GM23338 (cell line): ENCODE results near the gene B3GNT9. TPM values are rescaled to one million over a fixed set of nuclear protein-coding genes. Genes with fewer than 3 reads are reported as not detected.

Experiments
- ATAC-seq: fragments of 200-7000 bp; cut with Tn5 transposase; 3 replicates; pipeline ENCODE4 v1.9.1; 2020
- DNase-seq: peaks from one replicate; pipeline ENCODE4 v3.0.0-alpha.2; 2015; ENCODE audit warnings: low spot score
- H2AFZ ChIP-seq: fragments of 200-600 bp; sonication (generic); 2 replicates; pipeline ENCODE4 v1.8.0; 2016; ENCODE audit warnings: antibody characterized with exemption, mild to moderate bottlenecking, moderate library complexity
- H3F3A ChIP-seq: fragments of 200-600 bp; sonication (generic); replicated peaks from 2 replicates; pipeline ENCODE4 v1.8.0; 2017; ENCODE audit warnings: antibody characterized with exemption, mixed run types, low read depth
- H3K27ac ChIP-seq: fragments of 200-600 bp; sonication (generic); 2 replicates; pipeline ENCODE4 v1.6.1; 2016; ENCODE audit warnings: low read depth
- H3K27me3 ChIP-seq: fragments of 200-600 bp; sonication (generic); 2 replicates; pipeline ENCODE4 v1.8.0; 2016; ENCODE audit warnings: mild to moderate bottlenecking, mixed run types, moderate library complexity; ENCODE audit not compliant: insufficient read depth
- H3K36me3 ChIP-seq: fragments of 200-600 bp; sonication (generic); 2 replicates; pipeline ENCODE4 v1.8.0; 2016; ENCODE audit warnings: mild to moderate bottlenecking; ENCODE audit not compliant: insufficient read depth
- H3K4me1 ChIP-seq: fragments of 200-600 bp; sonication (generic); 2 replicates; pipeline ENCODE4 v1.8.0; 2016; ENCODE audit warnings: mild to moderate bottlenecking, moderate library complexity; ENCODE audit not compliant: insufficient read depth
- H3K4me2 ChIP-seq: fragments of 200-600 bp; sonication (generic); 2 replicates; pipeline ENCODE4 v1.7.1; 2017; ENCODE audit warnings: mixed run types
- H3K4me3 ChIP-seq: fragments of 200-600 bp; sonication (generic); 2 replicates; pipeline ENCODE4 v1.6.1; 2016; ENCODE audit warnings: mixed run types
- H3K79me2 ChIP-seq: fragments of 200-600 bp; sonication (generic); replicated peaks from 2 replicates; pipeline ENCODE4 v1.8.0; 2017; ENCODE audit warnings: mild to moderate bottlenecking; ENCODE audit not compliant: insufficient read depth
- H3K9me2 ChIP-seq: fragments of 200-600 bp; sonication (generic); 2 replicates; pipeline ENCODE4 v1.8.0; 2017; ENCODE audit not compliant: insufficient read depth
- H4K20me1 ChIP-seq: fragments of 200-600 bp; sonication (generic); replicated peaks from 2 replicates; pipeline ENCODE4 v1.8.0; 2017; ENCODE audit warnings: mild to moderate bottlenecking; ENCODE audit not compliant: insufficient read depth
- H3K27ac Mint-ChIP-seq: 2 replicates; pipeline ENCODE4 v1.8.0; 2020; ENCODE audit warnings: inconsistent platforms, mild to moderate bottlenecking, moderate library complexity, mixed read lengths
- H3K27me3 Mint-ChIP-seq: 3 replicates; pipeline ENCODE4 v1.8.0; 2022; ENCODE audit warnings: low read depth, mild to moderate bottlenecking, moderate library complexity, mixed read lengths, inconsistent platforms; ENCODE audit not compliant: insufficient read depth, poor library complexity
- H3K36me3 Mint-ChIP-seq: 3 replicates; pipeline ENCODE4 v1.8.0; 2021; ENCODE audit warnings: low read depth, mild to moderate bottlenecking, inconsistent platforms, moderate library complexity, mixed read lengths
- H3K4me1 Mint-ChIP-seq: 3 replicates; pipeline ENCODE4 v1.8.0; 2020; ENCODE audit warnings: mild to moderate bottlenecking, inconsistent platforms, mixed read lengths
- H3K4me3 Mint-ChIP-seq: 3 replicates; pipeline ENCODE4 v1.8.0; 2021; ENCODE audit warnings: moderate library complexity, mild to moderate bottlenecking, inconsistent platforms, mixed read lengths
- H3K9me3 Mint-ChIP-seq: 3 replicates; pipeline ENCODE4 v1.8.0; 2020; ENCODE audit warnings: moderate library complexity, mild to moderate bottlenecking, inconsistent platforms, mixed read lengths
- CREB1 ChIP-seq: fragments of 250-450 bp; sonication (Bioruptor Pico); IDR thresholded peaks from 2 replicates; pipeline ENCODE4 v1.5.0; 2020; ENCODE audit warnings: low read depth, mild to moderate bottlenecking, moderate library complexity
- CTCF ChIP-seq, 2 experiments: fragments of 200-600 bp in 1 of 2; sonication (generic) in 1 of 2; conservative IDR thresholded peaks; 2 replicates each; pipeline versions ENCODE4 v1.5.1 to v1.6.1; 2016 to 2017; ENCODE audit warnings: antibody characterized with exemption in 2 of 2, low read depth in 2 of 2, mild to moderate bottlenecking in 2 of 2, moderate library complexity in 1 of 2
- ETS1 ChIP-seq: IDR thresholded peaks from 2 replicates; pipeline ENCODE4 v1.6.1; 2016; ENCODE audit warnings: antibody characterized with exemption
- EZH2phosphoT487 ChIP-seq: fragments of 200-600 bp; sonication (generic); IDR thresholded peaks from one replicate; pipeline ENCODE4 v1.8.1; 2018; ENCODE audit warnings: antibody characterized with exemption; ENCODE audit not compliant: unreplicated experiment
- REST ChIP-seq: IDR thresholded peaks from one replicate; pipeline ENCODE4 v1.6.1; 2018; ENCODE audit warnings: antibody characterized with exemption; ENCODE audit not compliant: unreplicated experiment
- STAT1 ChIP-seq: IDR thresholded peaks from one replicate; pipeline ENCODE4 v1.6.1; 2016; ENCODE audit warnings: antibody characterized with exemption; ENCODE audit not compliant: unreplicated experiment
- ZNF462 ChIP-seq: fragments of 250-450 bp; sonication (Bioruptor Pico); IDR thresholded peaks from 2 replicates; pipeline ENCODE4 v1.5.0; 2020; ENCODE audit warnings: mild to moderate bottlenecking, moderate library complexity
- polyA plus RNA-seq: library from polyadenylated mRNA; unstranded; fragments of >200 nt; fragmentation: Nextera tagmentation; extraction: Ambion mirVana; gene quantifications from 2 replicates; pipeline ENCODE4 v1.2.1, GENCODE V29; 2016
- total RNA-seq: library from RNA; depleted of rRNA; stranded (reverse); fragments of >200 nt; shearing (Covaris generic); gene quantifications from 2 replicates; pipeline ENCODE4 v1.2.3, GENCODE V29; 2014

B3GNT9 gene
- total and polyA plus RNA-seq, 2 experiments from 2014 or later, result 0.99 to 7.0 TPM

- TF ChIP-seq REST (no peak), EZH2phosphoT487 (no peak), CREB1 (CRISPR knock-in tag) (no peak), STAT1 (no peak), ZNF462 (no peak), ETS1 (no peak), CTCF (conservative IDR thresholded peaks at IDR 0.05; ENCODE audit: low read depth in 2 of 2) (no peak)
- ATAC-seq, result no peak
- Mint-ChIP-seq H3K4me3 (no peak overlapping the region), H3K9me3 (no peaks in the 10 kb centered on the region; the same call in 2 of the 3 replicates), H3K4me1 (peaks cover 19% of the 10 kb centered on the region), H3K27me3 (peaks cover 30% of the 10 kb centered on the region), H3K36me3 (no peaks in the 10 kb centered on the region; the same call in 2 of the 3 replicates), H3K27ac (no peak overlapping the region)
- Histone ChIP-seq H3F3A (0 out of 2 replicates have a peak, but pooled peaks cover 3% of the 10 kb centered on the region), H3K9me2 (no peaks in the 10 kb centered on the region), H3K79me2 (peaks cover 10% of the 10 kb centered on the region), H4K20me1 (no peaks in the 10 kb centered on the region), H3K36me3 (no peaks in the 10 kb centered on the region), H3K27ac (no peak overlapping the region), H3K4me1 (peaks cover 17% of the 10 kb centered on the region), H3K4me2 (no peak overlapping the region), H3K4me3 (no peak overlapping the region), H2AFZ (no peak overlapping the region), H3K27me3 (peaks cover 28% of the 10 kb centered on the region)
- DNase-seq, result peak; percentile 58
Measured at GRCh38 chr16:67186550-67186950, 35.8 kb upstream of the B3GNT9 start.
